ENCODE measurements around the gene TCEAL6.
A peak's percentile ranks its signal among the peaks of the same experiment; 100 is the strongest.
"Not testable (repeated sequence)": the region's sequence is repeated elsewhere in the genome, so short reads cannot be mapped to it uniquely, and the experiment has no call there.

Gene TCEAL6

DNA sequence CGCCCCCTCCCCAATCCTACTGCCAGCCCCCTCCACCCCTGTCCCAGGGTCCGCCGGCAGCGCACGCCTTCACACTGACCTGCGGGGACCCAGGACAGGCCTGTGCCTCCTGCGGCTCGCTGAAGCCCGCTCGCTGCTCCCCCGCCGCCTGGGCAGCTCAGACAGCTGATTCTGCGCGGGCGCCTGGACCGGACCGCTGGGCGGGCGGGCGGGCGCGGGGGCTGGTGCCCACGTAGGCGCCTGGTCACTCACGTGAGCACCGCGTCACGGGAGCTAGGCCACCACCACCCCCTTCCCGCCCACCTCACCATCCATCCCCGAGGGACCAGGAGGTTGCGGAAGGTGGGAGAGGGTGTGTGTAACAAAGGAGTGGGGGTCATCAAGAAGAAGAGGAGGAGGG lies at the start of gene TCEAL6:
Gene TCEAL6, minus strand, starts transcription at position 208 of the 400 bp plus-strand sequence.
- not testable (repeated sequence) for DNase-seq (ENCODE audit: low read depth in 2 of 2)

- no peak for DNase-seq (ENCODE audit: low read depth in 2 of 2)
Observed at GRCh38 chrX:102185967-102186720, 43.9 kb upstream of the TCEAL6 start.

DNA sequence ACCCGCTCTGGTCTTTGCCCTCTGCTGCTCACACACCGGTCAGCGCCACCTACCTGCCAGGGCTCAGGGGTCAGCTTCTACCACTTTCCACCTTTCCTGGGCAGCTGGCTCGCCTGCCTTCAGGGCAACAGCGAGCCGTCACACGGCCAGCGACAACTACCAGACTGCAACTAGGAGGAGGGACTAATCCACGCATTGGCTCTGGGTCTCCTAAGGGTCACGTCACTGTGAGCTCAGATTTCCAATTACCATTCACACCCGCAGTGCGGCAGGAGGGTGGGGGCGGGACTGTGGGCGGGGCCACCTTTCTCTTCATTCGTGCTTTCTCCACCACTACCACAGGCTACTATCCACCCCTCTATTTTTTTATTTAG lies 13.5 kb upstream of the TCEAL6 start, which contains the start of gene BEX5:
Gene BEX5, minus strand, starts transcription at position 172 of the 374 bp plus-strand sequence. CDS start 1,712 bp downstream, outside the sequence.
- peak; percentile 4 to 7 for DNase-seq (ENCODE audit: low read depth in 2 of 2)

DNA sequence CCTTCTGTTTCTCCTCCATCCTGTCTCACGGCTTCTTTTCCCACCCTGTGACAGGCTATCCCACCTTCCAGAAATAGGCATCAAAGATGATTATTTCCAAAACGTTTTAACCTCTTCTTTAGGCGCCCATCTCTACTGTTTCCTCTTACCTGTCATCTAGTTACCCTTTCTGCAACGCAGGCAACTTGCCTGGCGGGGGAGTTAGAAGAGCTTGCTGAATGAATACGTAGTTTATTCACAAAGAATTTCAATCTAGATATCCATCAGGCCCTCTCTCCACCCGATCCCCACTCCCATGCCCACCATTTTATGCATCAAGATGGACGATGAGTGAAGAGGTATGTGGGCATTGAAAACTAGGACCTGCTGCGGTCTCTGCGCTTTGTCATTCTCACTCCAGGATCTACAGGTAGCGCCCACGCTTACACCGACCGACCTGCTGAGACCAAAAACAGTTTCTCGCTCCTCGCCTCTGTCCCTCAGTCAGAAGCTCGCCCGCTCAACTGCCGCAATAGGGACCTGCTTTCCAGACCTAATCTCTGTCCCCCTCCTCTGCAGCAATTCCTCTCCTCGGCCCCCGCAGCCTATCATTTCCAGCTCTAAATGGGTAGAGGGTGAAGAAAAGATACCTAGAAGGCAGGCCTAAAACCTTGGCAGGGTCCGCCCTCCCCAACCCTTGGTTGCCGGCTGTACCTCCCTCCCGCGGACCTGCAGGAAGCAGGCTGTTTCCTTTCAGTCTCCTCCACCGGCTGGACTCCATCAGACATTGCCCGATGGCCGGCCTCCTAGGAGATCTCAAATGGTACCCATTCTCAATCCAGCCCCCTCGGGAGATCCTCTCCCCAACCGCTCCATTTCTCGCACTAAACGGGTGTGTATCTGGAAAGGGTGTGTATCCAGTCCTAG lies 12.9 kb upstream of the TCEAL6 start:
- DNase-seq (ENCODE audit: low read depth in 2 of 2) = no peak

DNA sequence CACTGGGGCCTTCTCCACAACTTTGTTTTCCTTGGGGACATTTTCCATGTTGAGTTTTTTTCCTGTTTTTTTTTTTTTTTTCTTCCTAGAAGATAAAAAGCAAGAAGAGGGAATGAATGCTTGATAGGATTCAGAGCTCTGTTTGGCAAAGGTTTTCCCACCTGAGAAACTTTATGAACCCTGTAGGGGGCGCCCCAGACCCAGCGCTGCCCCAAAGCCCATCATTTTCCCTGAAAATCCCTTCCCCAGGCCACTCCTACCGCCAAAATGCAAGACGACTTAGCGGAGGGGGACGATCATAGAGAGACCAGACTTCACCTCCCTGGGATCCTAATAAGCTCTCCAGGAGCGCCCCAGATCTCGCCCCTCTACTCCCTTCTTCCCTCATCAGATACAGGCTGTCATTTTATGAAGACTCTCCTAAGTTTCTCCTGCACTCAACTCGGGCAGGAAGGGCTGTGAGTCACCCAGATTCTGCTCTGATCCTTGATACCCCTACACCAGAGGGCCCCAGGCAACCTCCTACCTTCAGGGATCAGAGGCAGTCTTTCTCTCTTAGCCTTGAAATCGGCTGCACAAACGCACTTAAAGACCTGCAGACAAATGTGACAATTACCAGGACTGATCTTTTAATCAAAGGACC lies 12.1 kb upstream of the TCEAL6 start:
- no peak for DNase-seq (ENCODE audit: low read depth in 2 of 2)

- DNase-seq (ENCODE audit: low read depth in 2 of 2) = not testable (repeated sequence)
Observed at GRCh38 chrX:102141631-102142030, 650 bp downstream of the TCEAL6 start.

DNA sequence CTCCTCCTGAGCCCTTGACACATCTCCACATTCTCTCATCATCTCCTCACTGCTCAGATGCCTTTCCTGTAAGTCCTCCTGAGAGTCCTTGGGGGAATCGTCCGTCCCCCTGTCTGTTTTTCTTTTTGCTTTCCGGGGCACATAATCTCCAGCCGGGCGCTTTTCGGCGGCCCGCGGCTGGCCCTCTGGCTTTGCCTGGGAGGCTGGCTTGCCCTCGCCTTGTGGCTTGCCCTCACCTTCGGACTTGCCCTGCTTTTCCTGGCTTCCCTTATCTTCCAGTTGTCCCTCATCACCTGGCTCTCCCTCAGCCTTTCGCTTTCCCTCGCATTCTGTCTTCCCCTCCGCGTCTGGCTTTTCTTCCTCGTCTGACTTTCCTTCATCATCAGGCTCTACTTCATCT lies 1.4 kb downstream of the TCEAL6 start:
- DNase-seq (ENCODE audit: low read depth in 2 of 2) = not testable (repeated sequence)

DNA sequence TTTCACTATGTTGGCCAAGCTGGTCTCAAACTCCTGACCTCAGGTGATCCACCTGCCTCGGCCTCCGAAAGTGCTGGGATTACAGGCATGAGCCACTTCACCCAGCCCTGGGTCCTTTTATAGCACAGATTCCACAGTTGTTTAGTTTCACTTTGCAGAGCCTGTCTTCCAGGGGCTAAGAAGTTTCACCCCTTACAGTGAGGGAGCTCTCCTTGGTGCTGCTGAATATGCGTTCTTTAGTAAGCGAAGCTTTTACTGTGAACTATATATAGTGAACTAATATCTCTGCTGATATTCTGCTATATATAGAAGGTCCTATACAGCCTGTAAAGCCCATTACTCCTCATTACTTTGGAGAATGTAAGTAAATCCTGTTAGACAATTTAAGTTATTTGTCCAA lies 4.2 kb downstream of the TCEAL6 start:
- DNase-seq (ENCODE audit: low read depth in 2 of 2) = no peak

- no peak for DNase-seq (ENCODE audit: low read depth in 2 of 2)
Observed at GRCh38 chrX:102129473-102129872, 12.8 kb downstream of the TCEAL6 start.

DNA sequence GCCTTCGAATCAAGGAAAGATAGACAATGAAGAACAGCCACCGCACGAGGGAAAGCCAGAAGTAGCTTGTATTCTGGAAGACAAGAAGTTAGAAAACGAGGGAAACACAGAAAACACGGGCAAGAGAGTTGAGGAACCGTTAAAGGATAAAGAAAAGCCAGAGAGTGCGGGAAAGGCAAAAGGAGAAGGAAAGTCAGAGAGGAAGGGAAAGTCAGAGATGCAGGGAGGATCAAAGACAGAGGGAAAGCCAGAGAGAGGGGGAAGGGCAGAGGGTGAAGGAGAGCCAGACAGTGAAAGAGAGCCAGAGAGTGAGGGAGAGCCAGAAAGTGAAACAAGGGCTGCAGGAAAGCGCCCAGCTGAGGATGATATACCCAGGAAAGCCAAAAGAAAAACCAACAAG lies 15.4 kb downstream of the TCEAL6 start:
- no peak for DNase-seq (ENCODE audit: low read depth in 2 of 2)

GRCh38 chrX:102126080-102126818 lies 16.0 kb downstream of the TCEAL6 start:
- not testable (repeated sequence) for DNase-seq (ENCODE audit: low read depth in 2 of 2)

DNA sequence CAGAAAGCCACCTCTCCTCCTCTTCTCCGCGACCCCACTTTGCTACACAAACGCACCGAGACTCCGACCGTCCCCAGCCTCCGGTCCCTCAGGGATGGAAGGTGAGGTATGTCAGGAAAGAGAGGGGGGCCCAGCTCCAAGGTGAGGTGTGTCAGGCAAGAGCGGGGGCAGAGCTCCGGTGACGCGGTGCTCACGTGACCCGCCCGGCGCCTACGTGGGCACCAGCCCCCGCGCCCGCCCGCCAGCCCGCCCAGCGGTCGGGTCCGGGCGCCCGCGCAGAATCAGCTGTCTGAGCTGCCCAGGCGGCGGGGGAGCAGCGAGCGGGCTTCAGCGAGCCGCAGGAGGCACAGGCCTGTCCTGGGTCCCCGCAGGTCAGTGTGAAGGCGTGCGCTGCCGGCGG lies 16.8 kb downstream of the TCEAL6 start, which contains the start of gene TCEAL2:
Gene TCEAL2, plus strand, starts transcription at position 244 of the 400 bp plus-strand sequence. CDS start 1,152 bp downstream, outside the sequence.
- not testable (repeated sequence) for DNase-seq (ENCODE audit: low read depth in 2 of 2)

DNA sequence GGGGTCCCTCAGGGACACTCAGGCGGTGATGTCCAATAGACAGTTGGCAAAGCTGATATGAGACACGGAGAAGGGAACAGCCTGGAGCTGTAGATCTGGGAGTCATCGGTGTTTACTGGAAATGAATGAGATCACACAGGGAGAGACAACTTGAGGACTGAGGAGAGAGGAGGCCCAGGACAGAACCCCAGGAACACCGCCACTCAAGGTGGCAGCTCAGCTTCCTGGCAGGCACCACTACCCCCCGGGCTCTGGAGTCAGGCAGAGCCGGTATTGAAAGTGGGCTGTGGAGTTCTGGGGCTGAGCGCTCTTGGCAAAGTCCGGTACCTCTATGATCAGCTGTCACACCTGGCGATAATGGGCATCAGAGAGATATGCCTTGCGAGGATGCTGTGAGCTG lies 17.3 kb downstream of the TCEAL6 start:
- DNase-seq (ENCODE audit: low read depth in 2 of 2) = not testable (repeated sequence)

DNA sequence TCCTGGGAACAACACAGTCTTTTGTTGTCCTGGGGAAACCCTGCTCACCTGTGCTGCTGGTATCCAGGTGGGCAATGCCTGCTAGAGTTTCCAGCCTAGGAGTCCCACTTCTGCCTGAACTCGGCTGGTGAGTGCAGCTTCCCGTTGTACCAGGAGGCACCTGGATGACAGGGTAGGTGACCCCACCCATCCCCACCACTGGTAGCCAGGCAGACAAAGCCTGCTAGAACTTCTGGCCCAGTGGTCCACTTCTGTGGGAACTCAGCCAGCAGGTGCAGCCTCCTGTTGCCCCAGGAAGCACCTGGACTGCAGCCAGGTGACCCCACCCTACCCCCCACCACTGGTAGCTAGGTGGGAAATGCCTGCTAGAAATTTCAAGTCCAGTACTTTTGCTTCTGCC lies 26.5 kb downstream of the TCEAL6 start:
- no peak for DNase-seq (ENCODE audit: low read depth in 2 of 2)

DNA sequence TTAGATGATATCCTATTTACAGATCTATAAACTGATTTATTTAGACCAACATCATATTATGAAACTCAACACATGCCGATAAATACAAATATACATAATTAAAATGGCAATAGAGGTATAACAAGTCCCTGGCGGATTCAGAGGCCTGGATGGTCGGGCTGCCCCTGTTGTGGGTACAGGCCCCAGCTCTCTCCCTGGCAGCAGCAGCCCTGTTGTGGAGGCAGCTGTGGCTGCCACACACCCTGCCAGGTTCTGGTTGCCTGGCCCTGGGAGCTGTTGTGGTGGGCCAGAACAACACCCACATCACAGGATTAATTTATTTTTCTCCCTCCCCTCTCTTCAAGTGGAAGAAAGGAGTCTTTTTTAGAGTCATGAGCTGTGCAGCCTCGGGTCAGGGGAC lies 28.9 kb downstream of the TCEAL6 start:
- no peak for DNase-seq (ENCODE audit: low read depth in 2 of 2)
